LHCN-M2 (cell line): ENCODE results near the gene RPL22. TPM values are rescaled to one million over a fixed set of nuclear protein-coding genes. Genes with fewer than 3 reads are reported as not detected.
A peak's percentile ranks its signal among the peaks of the same experiment; 100 is the strongest.

Experiments used
- DNase-seq: peaks from one replicate; pipeline ENCODE4 v3.0.0-alpha.2; 2012; ENCODE audit warnings: low read depth
- total RNA-seq: library from RNA; depleted of rRNA; stranded (reverse); fragments of >200 nt; gene quantifications from 2 replicates; pipeline ENCODE4 v1.2.3, GENCODE V29; 2014

RPL22 gene
- total RNA-seq, 1 experiment from 2014 or later = 136 TPM

DNA sequence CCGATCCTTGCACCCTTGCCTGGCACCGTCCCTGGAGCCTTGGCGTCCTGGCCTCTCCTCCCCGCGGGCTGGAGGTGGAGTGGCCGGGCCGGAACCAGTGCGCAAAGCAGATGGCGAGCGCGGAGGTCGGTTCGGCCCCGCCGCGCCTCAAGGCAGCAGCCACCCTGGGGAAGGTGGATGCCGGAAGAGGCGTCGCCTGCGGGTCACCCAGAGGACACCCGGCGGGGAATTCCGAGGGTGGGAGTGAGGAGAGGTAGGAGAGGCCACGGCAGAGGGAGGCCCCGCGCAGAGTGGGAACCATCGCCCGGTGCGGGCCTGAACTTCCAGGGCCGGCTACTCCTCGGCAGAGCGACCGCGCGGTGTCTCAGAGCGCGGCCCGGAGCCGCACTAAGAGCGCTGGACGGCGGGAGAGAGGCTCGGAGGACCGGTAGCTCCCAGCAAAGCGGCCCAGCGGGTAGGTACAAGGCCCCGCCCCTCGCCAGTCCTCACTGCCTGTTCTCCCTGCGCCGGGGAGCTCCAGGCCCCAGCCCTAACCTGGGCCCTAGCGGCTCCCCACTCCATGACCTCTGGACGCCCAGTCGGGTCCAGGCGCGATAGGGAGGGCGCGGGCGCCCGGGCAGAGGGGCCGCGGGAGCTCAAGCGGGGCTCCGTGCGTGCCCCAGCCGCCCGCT is 6.6 kb upstream of the RPL22 start, which contains the start of gene RNF207:
Gene RNF207, plus strand, starts transcription at position 271 of the 671 bp plus-strand sequence. CDS start 417 bp downstream, outside the sequence.
- no peak for DNase-seq

DNA sequence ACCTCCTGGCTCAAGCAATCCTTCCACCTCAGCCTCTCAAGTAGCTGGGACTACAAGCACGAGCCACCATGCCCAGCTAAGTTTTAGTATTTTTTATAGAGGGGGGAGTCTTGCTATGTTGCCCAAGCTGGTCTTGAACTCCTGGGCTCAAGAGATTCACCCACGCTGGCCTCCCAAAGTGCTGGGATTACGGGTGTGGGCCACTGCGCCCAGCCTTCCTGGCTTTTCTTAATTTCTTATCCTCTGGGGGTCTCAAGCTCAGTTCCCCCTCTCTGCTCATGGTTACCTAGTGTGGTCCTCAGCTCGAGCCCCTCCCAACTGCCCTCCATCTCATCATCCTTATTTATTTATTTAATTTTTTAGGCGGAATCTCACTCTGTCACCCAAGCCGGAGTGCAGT is 2.9 kb upstream of the RPL22 start:
- no peak for DNase-seq

DNA sequence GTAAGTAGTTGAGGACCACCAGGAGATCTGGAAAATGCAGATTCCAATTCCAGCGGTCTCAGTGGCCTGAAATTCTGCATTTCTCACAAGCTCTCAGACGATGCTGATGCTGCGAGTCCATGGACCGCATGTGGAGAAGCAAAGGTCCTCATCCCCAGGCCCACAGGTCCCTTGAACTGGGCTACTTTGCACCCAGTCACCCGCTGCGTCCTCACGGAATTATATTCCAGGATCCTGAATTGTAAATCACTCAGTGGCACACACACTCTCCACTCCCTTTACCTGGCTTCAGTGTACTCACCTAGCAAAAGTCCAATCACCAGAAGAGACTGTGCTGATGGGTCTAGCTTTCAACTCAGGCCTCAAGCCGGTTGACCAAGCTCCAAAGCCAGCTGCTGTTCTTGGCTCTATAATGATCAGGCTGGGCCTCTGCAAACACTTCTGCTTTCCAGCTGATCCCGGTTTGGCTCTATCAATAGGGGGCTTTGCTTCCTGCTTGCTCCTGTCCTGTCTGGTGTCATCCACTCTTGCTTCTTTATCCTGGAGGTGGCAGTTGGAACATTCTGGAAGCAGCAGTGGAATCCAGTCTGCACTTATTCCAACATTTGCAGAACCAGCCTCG is 904 bp upstream of the RPL22 start:
- no peak for DNase-seq

DNA sequence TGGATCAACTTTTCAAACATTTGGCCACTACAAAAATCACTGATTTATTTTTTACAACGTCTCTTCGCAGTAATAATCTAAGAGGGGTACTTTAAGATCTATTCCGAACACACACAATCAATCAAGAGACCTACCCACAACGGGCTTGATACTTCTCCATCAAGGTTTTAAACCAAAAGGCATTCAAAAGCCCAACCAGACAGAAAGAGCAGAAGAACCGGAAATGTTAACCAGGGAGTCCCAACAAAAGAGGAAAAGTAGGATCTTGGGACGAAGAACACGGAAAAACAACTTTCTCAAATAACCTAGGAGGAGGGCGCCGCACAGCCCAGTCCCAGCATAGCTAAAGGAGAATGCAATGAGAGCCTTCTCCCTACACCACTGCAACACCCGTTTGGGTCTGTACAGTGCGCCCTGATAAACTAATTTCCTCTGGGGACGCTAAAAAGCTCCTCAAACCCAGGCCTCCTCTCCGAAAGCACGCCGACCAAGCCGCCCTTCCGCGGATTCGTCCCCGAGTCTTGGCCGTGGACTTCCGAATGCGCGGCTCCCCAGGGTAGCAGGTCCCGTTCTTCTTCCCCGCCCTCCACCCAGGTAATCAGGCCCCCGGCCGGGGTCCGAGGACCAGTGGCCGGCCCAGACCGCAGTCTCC is 623 bp downstream of the RPL22 start:
- no peak for DNase-seq

- peak; percentile 45 for DNase-seq
These were observed 1.5 kb downstream of the RPL22 start for GRCh38 chr1:6197746-6198427.

DNA sequence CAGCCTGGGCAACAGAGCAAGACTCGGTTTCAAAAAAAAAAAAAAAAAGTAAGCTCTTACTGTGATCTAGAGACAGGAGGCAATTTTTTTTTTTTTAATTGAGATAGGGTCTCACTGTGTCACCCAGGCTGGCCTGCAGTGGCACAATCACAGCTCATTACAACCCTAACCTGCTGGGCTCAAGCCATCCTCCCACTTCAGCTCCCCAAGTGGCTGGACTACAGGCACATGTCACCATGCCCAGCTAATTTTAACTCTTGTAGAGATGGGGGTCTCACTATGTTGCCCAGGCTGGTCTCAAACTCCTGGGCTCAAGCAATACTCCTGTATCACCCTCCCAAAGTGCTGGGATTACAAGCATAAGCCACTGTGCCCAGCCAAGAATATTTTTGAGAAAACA is 7.4 kb downstream of the RPL22 start:
- no peak for DNase-seq

- DNase-seq = no peak
These were observed 10.9 kb downstream of the RPL22 start for GRCh38 chr1:6188466-6188865.

DNA sequence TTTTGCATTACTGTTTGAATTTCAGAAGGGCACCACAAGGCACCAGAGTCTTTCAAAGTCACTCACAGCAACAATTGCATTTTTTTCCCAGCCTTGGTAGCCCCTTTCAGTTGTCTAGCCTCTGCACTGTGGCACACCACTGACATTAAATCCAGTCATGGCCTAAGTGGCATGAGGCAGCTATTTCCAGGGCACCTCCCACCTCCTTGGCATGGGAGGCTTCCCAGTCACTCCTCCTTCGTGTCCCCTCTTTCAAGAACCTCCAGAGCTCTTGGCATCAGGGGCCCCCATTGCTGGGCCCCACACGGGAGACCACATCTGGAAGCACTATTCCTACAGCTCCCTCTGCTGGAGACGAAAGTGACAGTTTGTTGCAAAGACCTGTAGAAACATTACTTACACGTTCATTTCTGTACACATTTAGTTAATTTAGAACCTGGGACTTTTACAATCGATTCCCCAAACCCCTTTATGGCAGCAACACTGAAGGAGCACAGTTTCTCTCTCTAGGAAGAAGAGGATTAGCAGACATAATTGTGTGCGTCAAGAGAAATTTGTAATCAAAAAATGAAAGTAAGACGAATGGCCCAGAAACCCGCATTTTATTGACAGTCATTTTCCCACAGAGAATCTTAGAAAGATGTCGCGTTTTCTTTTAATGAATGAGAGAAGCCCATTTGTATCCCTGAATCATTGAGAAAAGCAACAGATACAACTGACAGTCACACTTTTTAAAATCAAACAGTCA is 13.6 kb downstream of the RPL22 start:
- no peak for DNase-seq

GRCh38 chr1:6185151-6185550 is 14.2 kb downstream of the RPL22 start:
- DNase-seq = no peak

DNA sequence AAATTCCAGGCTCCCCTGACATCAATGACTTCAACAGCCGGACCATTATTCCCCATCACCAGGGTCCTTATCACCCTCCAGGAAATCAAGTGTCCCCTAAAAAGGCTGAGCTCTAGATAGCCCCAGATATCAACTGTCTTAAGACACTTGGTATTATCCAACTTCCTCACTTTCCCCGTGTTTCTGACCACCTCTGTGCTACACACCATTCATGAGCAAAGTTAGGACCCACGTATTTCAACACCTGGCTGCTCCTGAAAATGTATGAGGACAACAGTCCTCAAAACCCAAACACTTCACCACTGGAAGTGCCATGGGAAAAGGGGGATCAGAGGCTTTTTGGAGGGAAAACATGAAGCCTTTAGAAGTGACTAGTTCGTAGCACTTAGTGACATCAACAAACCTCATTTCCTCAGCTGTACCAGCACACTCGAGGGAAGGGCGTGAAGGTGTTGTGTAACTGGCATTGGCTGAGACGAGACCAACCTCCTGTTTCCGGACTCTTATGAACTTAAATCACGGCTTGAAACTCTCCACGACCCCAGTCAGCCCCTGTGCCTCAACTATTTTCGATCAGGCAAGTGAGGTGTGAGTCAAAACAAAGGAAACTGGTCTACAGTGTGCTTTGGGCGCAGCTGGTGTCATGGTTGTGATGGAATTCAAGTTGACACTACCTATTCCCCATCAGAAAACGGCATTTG is 15.2 kb downstream of the RPL22 start:
- DNase-seq = no peak

- no peak for DNase-seq
These were observed 15.8 kb downstream of the RPL22 start for GRCh38 chr1:6183520-6183989.

DNA sequence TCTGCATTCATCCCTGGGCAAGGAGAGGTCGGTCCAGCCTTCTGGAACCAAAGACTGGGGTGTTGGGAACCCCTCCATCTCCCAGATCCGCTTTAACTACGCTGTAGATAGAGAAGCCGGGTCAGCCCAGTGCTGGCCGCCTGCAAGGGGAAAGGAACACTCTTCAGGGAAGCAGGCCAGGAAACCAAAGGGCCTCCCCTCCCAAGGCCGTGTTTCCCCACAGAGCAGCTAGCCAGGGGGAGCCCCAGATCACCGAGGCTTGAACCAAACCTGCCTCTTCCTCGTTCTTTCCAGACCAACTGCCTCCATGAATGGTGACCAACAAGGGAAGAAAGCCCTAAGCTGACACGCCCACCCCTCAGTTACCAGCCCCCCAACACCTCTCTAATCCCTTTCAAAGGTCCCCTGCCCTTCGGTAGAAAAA is 18.0 kb downstream of the RPL22 start:
- DNase-seq = no peak

DNA sequence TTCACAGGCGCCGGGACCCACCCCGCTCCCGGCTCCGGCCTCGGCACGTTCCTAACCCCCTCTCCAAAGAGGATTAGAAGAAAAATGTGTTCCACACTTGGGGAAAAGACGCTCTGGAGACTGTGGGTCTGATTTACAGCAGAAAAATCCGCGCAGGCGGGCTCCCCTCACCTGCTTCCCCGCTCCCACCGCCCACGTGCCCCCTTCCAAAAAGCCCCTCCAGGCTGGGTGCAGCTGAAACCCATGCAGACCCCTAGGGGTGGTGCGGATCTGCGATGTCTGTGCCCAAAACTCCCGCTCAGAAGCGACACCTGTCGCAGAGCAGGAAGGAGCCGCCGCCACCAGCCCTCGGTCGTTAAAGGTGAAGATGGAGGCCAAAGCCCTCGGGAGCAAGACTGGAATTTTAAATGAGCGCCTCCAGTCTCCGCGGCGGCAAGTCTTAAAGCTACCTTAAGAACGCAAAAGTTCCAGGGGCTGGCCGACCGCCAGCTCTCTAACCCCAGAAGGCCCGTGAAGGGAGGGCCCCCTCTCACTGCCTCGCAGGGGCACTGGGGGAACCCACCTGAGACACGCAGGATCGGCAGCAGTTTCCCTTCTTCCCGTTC is 18.6 kb downstream of the RPL22 start:
- no peak for DNase-seq

DNA sequence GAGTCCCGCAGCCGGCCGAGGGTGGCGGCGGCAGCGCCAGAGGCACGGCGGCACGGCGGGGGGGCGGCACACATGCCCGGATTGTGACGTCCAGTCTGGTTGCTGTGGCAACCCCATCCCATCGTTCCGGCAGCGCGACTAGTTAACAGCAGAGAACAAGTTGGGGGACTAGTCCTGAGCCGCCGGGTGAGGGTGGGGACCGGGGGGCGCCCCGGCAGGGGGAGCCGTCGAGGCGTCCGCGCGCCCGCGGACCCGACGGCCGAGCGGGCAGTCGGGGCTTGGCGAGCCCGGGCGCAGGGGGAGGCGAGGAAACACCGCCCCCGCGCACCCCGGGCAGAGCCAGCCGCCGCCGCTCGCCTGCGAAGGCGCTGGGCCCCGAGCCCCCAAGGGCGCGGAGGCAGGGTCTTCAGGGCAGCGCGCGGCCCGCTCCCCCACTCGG is 19.1 kb downstream of the RPL22 start, which contains the start of gene CHD5:
Gene CHD5, minus strand, starts transcription at position 54 of the 439 bp plus-strand sequence. CDS start 298 bp downstream, outside the sequence.
- no peak for DNase-seq

DNA sequence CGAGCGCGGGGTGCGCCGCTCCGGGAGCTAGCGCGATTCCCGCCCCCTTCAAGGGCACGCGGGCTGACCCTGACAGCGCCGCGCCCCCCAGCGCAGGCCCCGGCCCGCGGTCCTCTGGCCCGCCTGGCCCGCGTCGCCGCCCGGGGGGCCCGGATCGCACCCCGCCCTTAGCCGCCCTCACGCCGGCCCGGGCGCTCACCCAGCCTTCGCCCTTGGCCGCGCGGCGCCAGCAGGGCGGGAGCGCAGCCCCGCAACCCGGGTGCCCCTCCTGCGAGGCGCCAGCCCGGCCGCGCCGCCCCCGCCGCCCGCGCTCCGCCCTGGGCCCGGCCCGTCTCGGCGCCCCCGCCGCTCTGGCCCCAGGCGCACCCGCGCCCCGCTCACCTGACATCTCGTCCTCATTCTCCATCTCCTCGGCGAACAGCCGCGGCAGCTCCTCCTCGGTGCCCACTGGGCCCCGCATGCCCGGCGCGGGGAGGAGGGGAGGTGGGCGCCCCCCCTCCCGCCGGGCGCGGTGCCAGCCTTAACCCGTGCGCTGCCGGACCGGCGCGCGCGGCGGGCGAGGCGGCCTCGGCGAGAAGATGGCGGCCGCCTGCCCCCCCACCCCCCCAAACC is 19.7 kb downstream of the RPL22 start:
- no peak for DNase-seq

DNA sequence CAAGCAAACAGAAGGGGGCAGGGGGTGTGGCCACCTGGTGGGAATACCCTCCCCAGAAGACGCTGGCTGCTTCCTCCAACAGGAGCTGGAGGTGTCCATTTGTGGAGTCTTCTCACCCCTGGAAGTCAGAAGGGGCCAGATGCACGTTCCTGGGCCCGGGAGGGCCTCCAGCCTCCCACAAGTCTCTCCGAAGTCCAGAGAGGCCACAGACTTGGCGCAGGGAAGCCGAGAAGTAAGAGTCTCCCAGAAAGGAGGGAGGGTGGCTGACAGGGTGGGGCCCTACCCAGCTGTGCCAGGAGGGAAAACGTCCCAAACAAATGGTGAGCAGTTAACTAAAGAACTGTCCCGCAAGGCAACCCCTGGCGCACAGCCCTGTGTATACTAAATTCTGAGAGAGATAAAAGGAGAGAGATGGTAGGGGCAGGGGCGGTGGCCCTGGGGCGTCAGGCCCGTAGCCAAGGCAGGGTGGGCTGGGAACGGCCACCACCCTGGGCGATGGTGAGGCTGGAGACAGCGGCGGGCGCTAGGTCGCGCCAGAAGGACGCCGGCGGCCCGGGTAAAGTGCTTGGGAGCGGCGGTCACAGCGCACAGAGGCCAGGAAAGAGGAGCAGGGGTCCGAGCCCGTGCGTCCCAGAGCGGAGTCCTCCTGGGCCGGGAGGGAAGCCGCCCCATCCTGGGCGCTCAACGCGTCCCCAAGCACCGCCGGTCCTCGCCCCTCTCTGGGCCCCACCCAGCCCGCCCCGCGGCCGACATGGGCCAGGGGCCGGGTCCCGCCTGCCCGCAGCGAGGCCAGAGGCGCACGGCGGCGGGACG is 20.4 kb downstream of the RPL22 start:
- no peak for DNase-seq

GRCh38 chr1:6177681-6178380 is 21.6 kb downstream of the RPL22 start:
- no peak for DNase-seq

- no peak for DNase-seq
These were observed 22.6 kb downstream of the RPL22 start for GRCh38 chr1:6176779-6177178.
